Measurements from ENCODE around the gene NR3C2. TPM values are rescaled to one million over a fixed set of nuclear protein-coding genes. Genes with fewer than 3 reads are reported as not detected.
"Not testable (repeated sequence)": the region's sequence is repeated elsewhere in the genome, so short reads cannot be mapped to it uniquely, and the experiment has no call there.

Gene NR3C2
- polyA plus RNA-seq, 1 donor from 2014 or later = 0.06 TPM

- Histone ChIP-seq H3K79me2 (replicated peaks; ENCODE audit: insufficient read depth, low read length) (no peaks in the 10 kb centered on the region), H3K4me2 (ENCODE audit: low read length) (no peak overlapping the region), H3K4me3 (ENCODE audit: low read length) (no peak overlapping the region), H3K27ac (ENCODE audit: low read length) (no peak overlapping the region), H3K9me2 (ENCODE audit: insufficient read depth, low read length) (no peaks in the 10 kb centered on the region), H3K27me3 (ENCODE audit: insufficient read depth, low read depth, low read length) (no peaks in the 10 kb centered on the region), H3K36me3 (ENCODE audit: insufficient read depth, low read length) (no peaks in the 10 kb centered on the region), H4K20me1 (ENCODE audit: insufficient read depth) (no peaks in the 10 kb centered on the region), H3K9ac (ENCODE audit: low read length) (no peak overlapping the region), H3F3A (ENCODE audit: insufficient read depth, low read length, poor library complexity, severe bottlenecking) (no peaks in the 10 kb centered on the region), H2AFZ (ENCODE audit: low read depth, low read length) (no peak overlapping the region), H3K9me3 (ENCODE audit: low read length) (no peaks in the 10 kb centered on the region)
- TF ChIP-seq EP300 (conservative IDR thresholded peaks at IDR 0.05; ENCODE audit: poor library complexity, severe bottlenecking) (no peak), RAD21 (conservative IDR thresholded peaks at IDR 0.05) (no peak), TAF1 (IDR thresholded peaks at IDR 0.05; ENCODE audit: low read depth) (no peak), SMC3 (conservative IDR thresholded peaks at IDR 0.05; ENCODE audit: poor library complexity) (no peak), POLR2AphosphoS5 (IDR thresholded peaks at IDR 0.05) (no peak), EZH2 (IDR thresholded peaks at IDR 0.05; ENCODE audit: borderline replicate concordance, insufficient read depth, low read length, poor library complexity, severe bottlenecking) (no peak), CTCF (IDR thresholded peaks at IDR 0.05; ENCODE audit: poor library complexity, severe bottlenecking) (no peak), MXI1 (conservative IDR thresholded peaks at IDR 0.05; ENCODE audit: poor library complexity, severe bottlenecking) (no peak), REST (IDR thresholded peaks at IDR 0.05; ENCODE audit: borderline replicate concordance) (no peak)
Observed at GRCh38 chr4:148192526-148192925, 249.7 kb downstream of the NR3C2 start.

- H3K4me2 ChIP-seq (ENCODE audit: low read length); H3K36me3 ChIP-seq (ENCODE audit: insufficient read depth, low read length); H3K4me3 ChIP-seq (ENCODE audit: low read length); H4K20me1 ChIP-seq (ENCODE audit: insufficient read depth); H3K27me3 ChIP-seq (ENCODE audit: insufficient read depth, low read depth, low read length); H3K9ac ChIP-seq (ENCODE audit: low read length); H3K9me3 ChIP-seq (ENCODE audit: low read length); H3K27ac ChIP-seq (ENCODE audit: low read length); H2AFZ ChIP-seq (ENCODE audit: low read depth, low read length); H3K9me2 ChIP-seq (ENCODE audit: insufficient read depth, low read length); H3F3A ChIP-seq (ENCODE audit: insufficient read depth, low read length, poor library complexity, severe bottlenecking); H3K79me2 ChIP-seq (replicated peaks; ENCODE audit: insufficient read depth, low read length): not testable (repeated sequence)
Observed at GRCh38 chr4:148187454-148188222, 254.6 kb downstream of the NR3C2 start.

Data from neural cell (in vitro differentiated cells).